Erythroblast (primary cell): Measurements from ENCODE around the gene PCK1.

Experiments
- GATA1 ChIP-seq: IDR thresholded peaks from 2 replicates; pipeline ENCODE4 v1.6.1; 2011; ENCODE audit warnings: low read depth, mild to moderate bottlenecking, control low read depth, low read length, moderate library complexity
- POLR2A ChIP-seq: IDR thresholded peaks from 2 replicates; pipeline ENCODE4 v1.6.1; 2011; ENCODE audit warnings: mild to moderate bottlenecking, low read length

GRCh38 chr20:57601737-57602136 lies 40.8 kb downstream of the PCK1 start:
- TF ChIP-seq POLR2A (no peak), GATA1 (no peak)
